ENCODE results near the gene FOXP1. TPM values are rescaled to one million over a fixed set of nuclear protein-coding genes. Genes with fewer than 3 reads are reported as not detected.

Gene FOXP1
- total RNA-seq, 1 experiment from 2014 or later = 75.3 TPM

GRCh38 chr3:71225951-71226564 is 357.5 kb downstream of the FOXP1 start:
- no peak overlapping the region for H2BK12ac ChIP-seq (ENCODE audit: insufficient read length, low read depth, low read length)

More at GRCh38 chr3:71225951-71226564, 357.5 kb downstream of the FOXP1 start:
- no peak overlapping the region for H3T11ph ChIP-seq (ENCODE audit: low read length)
- H4K91ac ChIP-seq (ENCODE audit: insufficient read length, low read depth, low read length) = no peak overlapping the region
- H3K9me3 ChIP-seq (ENCODE audit: control insufficient read depth, low read depth, low read length) = no peaks in the 10 kb centered on the region
- no peak overlapping the region for H3K4ac ChIP-seq (ENCODE audit: low read depth, low read length)
- H3K23ac ChIP-seq (ENCODE audit: insufficient read length, low read depth, low read length) = no peak overlapping the region
- H3K4me1 ChIP-seq (ENCODE audit: insufficient read depth, low read length) = peaks cover 5% of the 10 kb centered on the region
- Mint-ChIP-seq H3K4me1 (peaks cover 29 to 35% of the 10 kb centered on the region in 2 experiments), H3K36me3 (ENCODE audit: insufficient read depth in 1 of 3, low read depth in 3 of 3) (peaks cover 0 to 7% (median 4%) of the 10 kb centered on the region in 3 experiments; a peak in 3 of 7 replicates), H3K27ac (peak overlapping the region in 1 of 3 experiments; percentile 42; a peak in 1 of 7 replicates), H3K9me3 (no peaks in the 10 kb centered on the region; a peak in 1 of 5 replicates), H3K27me3 (ENCODE audit: low read depth) (no peaks in the 10 kb centered on the region), H3K4me3 (no peak overlapping the region)
- H3K79me1 ChIP-seq (ENCODE audit: insufficient read depth, low read depth, low read length, poor library complexity, severe bottlenecking) = no peaks in the 10 kb centered on the region
- H3K14ac ChIP-seq (ENCODE audit: insufficient read depth, low read length) = no peak overlapping the region
- WGBS (ENCODE audit: extremely low coverage, insufficient read length, low lambda C conversion rate) = no CpG with 5 or more reads among the region's 4 CpGs
- H3K23me2 ChIP-seq (ENCODE audit: insufficient read length, low read depth, low read length, poor library complexity, severe bottlenecking) = no peaks in the 10 kb centered on the region
- no peak overlapping the region for H3K27ac ChIP-seq (ENCODE audit: insufficient read length, low read depth, low read length)
- no peak for TF ChIP-seq CTCF (conservative IDR thresholded peaks at IDR 0.05)
- no peak overlapping the region for H2AK5ac ChIP-seq (ENCODE audit: insufficient read length, low read length)
- H4K5ac ChIP-seq (ENCODE audit: insufficient read length, low read depth, low read length) = no peak overlapping the region
- H2BK5ac ChIP-seq (ENCODE audit: insufficient read length, low read length) = no peak overlapping the region
- no peaks in the 10 kb centered on the region; the same call in 1 of the 2 replicates for H3K79me2 ChIP-seq (ENCODE audit: insufficient read depth, low read length)
- H2BK120ac ChIP-seq (ENCODE audit: low read depth, low read length, poor library complexity, severe bottlenecking) = no peak overlapping the region
- H3K9ac ChIP-seq (ENCODE audit: extremely low read depth, insufficient read length, low read length) = no peak overlapping the region
- no peak for DNase-seq
- no peak overlapping the region for H3K4me2 ChIP-seq (ENCODE audit: insufficient read depth, insufficient read length, low read length)
- H2BK15ac ChIP-seq (ENCODE audit: low read depth, low read length) = no peak overlapping the region
- no peaks in the 10 kb centered on the region for H3K27me3 ChIP-seq (ENCODE audit: insufficient read depth, low read length)
- no peak overlapping the region for H4K8ac ChIP-seq (replicated peaks; ENCODE audit: insufficient read length, low read depth, low read length)
- no peak overlapping the region for H2BK20ac ChIP-seq (ENCODE audit: low read depth, low read length, poor library complexity, severe bottlenecking)
- H4K20me1 ChIP-seq (ENCODE audit: control insufficient read depth, insufficient read depth, insufficient read length) = no peaks in the 10 kb centered on the region
- no peak overlapping the region for H3K56ac ChIP-seq (ENCODE audit: insufficient read length, low read depth, low read length)
- no peak overlapping the region for H2AFZ ChIP-seq (ENCODE audit: low read length)
- no peak overlapping the region for H3K18ac ChIP-seq (ENCODE audit: insufficient read length, low read depth, low read length)

Data from H9 (cell line).